HL-60/S4 (cell line): ENCODE results near the gene BCL11A.

ENCODE experiments used
- in situ Hi-C: fragments of 300-500 bp; cut with MboI; formaldehyde crosslinking; loops from 2 replicates; pipeline ENCODE4 v1.14.3; 2022; ENCODE audit warnings: low sequenced_read_pairs

BCL11A gene

DNA sequence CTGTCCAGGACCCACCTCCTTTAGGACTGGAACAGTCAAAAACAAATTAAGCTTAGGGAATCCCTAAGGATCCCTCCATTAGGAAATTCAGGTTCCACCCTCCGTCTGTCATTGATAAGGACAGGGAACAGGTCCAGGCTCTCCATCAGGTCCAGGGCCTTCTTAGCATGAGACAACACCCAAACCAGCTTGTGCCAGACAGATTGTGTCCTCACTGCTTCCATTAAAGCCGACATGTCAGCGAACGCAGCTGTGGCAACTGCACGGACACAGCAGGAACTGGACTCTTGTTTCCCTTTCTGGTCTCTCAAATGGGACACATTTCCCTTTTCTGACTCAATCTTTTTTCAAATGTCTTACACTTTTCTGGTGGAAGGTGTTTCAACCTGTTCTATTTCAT lies 81.4 kb downstream of the BCL11A start:
- in situ Hi-C loops: no loop called here

DNA sequence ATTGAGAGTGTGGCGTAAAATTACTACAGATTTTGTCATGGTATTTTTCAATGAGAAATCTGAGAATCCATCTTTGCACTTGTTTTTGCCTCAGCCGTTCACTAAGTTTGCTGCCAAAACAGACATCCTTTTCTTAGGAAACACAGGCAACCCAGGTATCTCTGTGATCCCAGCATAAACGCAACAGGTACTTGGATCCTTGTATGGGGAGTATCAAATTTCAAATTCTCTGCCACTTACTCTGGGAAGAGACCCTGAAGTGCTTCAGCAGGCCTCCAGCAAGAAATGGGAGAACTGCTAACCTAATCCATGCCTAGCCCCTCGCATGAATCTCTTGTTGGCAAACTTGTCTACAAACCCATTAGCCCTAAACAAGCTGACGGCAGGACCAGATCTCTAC lies 83.1 kb downstream of the BCL11A start:
- in situ Hi-C loops: no loop called here

DNA sequence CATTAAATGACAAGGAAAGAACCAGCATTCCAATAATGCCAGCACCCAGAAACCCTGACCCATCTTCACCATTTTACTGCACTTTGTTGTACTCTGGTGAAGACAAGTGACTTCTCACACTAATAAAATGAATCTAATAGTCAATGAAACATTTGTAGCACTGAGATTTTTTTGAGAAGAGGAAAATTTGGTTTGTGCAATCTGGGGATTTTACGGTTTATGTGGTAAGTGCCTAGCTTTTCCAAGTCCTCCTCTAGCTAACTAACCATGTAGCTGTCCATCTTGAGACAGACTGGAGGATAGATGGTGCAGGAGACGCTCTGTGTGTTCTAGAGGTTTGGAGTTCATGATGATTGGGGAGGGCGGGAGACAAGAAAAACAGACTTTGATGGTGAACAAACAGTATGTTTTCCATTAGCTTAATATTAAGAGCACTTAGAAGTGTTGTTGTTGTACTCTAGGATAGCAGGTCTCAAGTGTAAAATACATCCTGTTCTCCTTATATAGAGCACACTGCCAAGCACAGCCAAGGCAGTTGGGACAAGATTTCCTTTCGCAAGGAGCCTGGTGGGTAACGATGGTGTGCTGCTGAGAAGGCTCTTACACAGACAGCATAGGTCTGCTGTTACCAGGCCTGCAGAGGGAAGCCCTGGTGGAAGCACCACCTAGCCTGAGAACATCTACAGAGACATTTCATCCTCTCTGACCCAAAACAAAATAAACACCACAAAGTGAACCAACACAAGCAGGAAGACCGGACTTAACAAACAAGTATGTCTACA lies 83.7 kb downstream of the BCL11A start:
- in situ Hi-C loops: no loop called here

DNA sequence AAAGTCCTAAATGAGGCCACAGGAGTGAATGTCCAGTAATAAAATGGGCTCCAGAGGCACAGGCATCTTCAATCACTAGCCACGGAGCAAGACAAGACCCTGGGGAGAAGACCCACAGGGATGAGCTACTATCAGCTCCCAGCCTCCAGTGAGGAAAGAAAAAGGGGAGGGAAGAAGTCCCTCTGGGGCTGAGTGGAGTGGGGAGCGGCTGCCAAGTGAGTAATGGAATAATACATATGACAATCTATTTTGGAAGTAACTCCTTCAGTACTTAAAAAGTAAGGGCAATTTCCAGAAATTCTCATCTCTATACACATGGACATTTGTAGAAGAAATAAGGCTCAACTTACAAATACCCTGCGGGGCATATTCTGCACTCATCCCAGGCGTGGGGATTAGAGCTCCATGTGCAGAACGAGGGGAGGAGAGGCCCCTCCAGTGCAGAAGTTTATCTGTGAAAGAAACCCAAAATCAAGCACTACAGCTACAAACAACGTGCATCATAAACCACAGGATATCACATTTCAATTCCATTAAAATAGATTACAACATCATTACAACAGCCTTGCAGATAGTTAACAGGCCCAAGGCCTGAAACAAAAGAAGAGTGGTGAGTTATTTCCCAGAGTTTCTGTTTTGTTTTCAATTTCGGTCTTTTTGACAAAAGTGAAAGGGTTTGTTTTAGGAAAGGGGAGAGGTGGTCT lies 84.9 kb downstream of the BCL11A start:
- in situ Hi-C loops: no loop called here

DNA sequence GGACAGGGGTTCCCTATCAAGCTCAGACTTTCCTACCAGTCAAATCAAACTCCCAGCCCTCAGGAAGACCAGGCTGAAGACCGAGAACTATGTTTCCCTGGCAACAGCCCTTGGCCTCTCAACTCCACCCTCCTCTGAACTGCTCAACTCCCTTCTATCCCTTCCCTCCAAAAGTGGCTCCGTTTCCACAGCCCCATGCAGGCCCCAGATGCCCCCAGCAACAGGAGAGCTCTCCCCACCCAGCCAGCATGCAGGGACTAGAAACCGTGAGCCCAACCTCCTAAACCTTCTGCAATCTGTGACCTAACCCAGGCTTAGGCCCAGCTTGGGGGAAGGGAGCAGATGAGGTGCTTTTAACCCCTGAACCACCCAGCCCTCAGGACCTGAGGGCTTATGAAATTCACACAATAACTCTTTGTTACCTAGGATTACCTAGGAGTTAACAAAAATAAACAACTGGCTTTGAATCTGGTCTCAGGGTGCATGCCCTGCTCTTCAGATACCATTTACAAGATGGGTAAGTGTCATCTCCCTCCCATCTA lies 87.2 kb downstream of the BCL11A start:
- in situ Hi-C loops: no loop called here

DNA sequence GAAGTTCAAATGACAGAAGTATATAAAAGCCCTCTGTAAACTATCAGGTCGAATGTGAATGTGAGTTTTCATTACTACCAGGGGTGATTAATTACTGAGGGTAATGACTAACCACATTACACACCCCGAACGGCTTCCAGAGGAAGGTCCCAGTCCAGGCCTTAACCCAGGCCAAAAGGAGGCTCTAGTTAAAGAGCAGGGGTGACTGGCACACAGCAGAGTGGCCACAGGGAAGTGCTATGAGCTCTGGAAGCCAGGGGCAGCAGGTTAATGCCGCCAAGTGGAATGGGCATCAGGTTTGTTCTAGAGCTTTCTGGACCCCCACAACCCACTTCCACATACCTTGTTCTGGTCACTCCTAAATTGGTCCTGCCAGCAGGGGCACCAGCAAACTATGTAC lies 87.7 kb downstream of the BCL11A start:
- in situ Hi-C loops: no loop called here

DNA sequence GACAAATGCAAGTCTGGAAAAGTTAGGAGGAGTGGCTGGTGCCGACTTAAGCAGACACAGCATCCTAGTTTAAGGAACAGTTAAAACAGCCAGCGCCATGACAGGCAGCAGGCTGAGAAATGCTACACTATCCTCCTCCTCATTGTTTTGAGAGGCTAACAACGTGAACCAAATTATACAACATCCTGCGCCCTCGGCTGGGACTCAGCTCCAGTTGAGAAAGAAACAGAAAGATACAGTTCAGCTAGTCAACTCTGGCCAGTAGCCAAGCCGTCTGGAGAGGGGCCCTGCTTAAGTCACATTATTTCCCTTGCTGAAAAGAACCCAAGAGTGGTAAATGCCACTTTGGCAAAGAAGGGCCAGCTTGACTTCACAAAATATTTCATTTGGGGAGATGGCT lies 90.2 kb downstream of the BCL11A start:
- in situ Hi-C loops: no loop called here

DNA sequence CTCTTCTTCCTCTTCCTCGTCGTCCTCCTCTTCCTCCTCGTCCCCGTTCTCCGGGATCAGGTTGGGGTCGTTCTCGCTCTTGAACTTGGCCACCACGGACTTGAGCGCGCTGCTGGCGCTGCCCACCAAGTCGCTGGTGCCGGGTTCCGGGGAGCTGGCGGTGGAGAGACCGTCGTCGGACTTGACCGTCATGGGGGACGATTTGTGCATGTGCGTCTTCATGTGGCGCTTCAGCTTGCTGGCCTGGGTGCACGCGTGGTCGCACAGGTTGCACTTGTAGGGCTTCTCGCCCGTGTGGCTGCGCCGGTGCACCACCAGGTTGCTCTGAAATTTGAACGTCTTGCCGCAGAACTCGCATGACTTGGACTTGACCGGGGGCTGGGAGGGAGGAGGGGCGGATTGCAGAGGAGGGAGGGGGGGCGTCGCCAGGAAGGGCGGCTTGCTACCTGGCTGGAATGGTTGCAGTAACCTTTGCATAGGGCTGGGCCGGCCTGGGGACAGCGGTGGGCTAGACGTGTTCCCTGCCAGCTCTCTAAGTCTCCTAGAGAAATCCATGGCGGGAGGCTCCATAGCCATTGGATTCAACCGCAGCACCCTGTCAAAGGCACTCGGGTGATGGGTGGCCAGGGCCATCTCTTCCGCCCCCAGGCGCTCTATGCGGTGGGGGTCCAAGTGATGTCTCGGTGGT lies 91.9 kb downstream of the BCL11A start:
- in situ Hi-C loops: no loop called here

DNA sequence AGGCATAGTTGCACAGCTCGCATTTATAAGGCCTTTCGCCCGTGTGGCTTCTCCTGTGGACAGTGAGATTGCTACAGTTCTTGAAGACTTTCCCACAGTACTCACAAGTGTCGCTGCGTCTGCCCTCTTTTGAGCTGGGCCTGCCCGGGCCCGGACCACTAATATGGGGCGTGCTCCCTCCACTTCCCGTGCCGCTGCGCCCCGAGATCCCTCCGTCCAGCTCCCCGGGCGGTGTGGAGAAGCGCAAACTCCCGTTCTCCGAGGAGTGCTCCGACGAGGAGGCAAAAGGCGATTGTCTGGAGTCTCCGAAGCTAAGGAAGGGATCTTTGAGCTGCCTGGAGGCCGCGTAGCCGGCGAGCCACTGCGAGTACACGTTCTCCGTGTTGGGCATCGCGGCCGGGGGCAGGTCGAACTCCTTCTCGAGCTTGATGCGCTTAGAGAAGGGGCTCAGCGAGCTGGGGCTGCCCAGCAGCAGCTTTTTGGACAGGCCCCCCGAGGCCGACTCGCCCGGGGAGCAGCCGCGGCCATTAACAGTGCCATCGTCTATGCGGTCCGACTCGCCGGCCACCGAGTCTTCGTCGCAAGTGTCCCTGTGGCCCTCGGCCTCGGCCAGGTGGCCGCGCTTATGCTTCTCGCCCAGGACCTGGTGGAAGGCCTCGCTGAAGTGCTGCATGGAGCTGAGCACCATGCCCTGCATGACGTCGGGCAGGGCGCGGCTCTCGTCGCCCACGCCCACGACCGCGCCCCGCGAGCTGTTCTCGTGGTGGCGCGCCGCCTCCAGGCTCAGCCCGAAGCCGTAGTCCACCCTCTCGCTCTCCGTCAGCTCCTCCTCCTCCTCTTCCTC lies 92.7 kb downstream of the BCL11A start:
- in situ Hi-C loops: no loop called here

DNA sequence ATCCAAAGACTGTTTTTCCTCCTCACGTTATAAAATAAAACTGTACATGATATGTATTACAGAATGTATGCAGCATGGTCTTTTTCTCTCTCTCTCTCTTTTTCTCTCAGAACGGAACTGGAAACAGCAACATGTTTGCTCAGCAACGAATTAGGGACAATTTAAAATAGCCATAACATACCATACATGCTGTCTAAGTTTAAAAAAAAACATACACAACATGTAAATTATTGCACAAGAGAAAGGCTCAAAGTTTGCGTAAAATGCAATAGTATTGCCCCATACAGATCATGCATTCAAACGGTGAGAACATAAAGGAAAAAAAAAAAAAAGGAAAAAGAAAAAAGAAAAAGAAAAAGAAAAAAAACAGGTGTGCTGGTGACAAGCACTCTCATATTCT lies 93.6 kb downstream of the BCL11A start:
- in situ Hi-C loops: no loop called here

DNA sequence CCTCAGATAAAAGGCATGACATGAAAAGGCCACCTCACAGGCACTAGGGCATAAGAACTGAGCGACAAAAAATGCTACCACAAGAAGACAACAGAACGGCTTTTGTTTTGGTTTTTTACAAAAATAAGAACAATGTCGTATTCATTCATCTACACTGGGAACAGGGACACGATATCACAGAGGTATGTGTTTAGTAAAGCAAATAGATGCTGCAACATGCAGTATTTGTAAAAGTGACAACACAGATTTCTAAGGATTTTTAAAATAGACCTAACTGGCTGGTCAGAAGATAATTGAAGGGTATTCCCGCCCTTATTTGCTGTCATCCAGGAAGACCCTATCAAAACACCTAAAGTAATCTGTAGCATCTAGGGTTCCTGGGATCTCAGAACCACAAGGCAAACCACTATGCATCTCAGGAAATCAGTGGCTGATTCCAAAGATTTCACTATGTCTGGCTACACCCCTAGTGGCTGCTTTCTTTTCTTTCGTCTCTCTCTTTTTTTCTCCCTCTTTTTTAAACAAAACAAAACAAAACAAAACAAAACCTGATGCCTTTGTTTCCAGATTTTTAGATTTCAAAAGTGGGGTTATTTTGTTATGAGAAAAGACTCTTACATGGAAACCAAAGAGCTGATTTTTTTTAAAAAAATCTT lies 97.2 kb downstream of the BCL11A start:
- in situ Hi-C loops: no loop called here

DNA sequence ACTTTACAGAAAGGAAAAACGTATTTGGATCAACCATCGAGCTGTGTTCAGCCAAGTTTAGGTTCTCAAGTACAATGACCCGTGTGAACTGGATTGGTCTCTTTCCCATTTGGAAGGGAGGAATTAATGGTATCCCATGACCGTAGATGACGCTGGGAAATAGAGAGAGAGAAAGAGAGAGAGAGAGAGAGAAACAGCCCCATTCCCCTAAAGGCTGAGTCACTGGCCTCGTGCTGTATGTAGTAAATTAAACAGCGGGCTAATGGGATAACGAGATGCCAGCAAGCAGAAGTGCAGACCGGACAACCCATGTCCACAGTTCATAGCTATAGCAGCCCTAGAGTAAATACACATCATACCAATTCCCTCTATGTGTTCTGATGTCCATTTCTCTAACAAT lies 99.6 kb downstream of the BCL11A start:
- in situ Hi-C loops: no loop called here

DNA sequence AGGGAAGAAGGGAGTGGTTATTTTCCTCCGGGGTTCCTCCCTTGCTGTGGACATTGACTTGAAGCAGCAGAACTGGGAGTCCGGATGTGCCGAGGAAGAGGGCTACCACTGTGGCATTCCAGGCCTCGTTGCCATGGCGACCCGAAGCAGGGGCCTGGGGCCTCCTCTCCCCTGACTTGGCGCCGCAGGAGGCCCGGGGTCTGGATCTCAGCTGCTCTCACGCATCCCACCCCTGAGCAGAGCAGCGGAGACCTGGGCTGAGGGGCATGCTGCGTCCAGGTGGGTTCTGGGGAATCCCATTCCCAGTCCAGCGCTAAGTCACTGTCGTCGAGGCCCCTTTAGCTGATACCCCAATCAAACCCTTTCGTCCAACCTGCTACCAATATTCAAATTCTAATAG lies 100.2 kb downstream of the BCL11A start:
- in situ Hi-C loops: no loop called here

DNA sequence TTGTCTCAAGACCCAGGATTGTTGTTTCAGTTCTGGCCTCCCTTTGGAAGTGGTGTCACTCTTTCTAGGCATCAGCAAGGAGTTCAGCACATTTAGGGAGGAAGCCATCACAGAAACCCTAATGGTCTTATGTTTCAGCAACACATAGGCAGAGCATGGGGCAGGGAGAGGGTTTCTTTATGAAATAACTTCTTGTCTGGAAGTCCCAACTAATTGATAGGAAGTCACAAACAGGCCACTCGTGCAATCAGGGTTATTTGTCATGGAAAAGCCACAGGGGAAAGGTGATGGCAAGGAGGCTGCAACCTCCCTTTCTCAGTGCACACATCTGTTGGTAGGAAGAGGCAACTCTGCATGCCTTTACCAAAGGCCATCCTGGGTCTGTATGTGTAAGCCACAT lies 103.0 kb downstream of the BCL11A start:
- in situ Hi-C loops: no loop called here

DNA sequence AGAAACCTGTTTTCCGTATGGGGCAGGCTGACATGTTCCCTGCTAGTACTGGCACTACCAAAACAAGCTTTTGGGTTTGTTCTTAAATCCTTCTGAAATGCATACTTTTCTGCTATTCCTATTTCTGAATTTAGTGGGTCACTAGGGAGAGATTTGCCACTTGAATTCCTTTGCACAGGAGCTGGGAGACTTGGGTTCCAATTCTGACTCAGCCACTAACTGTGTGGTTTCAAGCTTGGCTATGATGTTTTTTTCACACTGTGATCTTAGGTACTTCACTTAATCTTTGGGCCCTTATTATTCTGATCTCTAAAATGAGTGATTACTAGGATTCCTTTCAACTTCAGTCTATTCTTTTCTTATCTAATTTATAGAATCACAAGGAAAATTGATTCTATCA lies 105.5 kb downstream of the BCL11A start:
- in situ Hi-C loops: no loop called here

DNA sequence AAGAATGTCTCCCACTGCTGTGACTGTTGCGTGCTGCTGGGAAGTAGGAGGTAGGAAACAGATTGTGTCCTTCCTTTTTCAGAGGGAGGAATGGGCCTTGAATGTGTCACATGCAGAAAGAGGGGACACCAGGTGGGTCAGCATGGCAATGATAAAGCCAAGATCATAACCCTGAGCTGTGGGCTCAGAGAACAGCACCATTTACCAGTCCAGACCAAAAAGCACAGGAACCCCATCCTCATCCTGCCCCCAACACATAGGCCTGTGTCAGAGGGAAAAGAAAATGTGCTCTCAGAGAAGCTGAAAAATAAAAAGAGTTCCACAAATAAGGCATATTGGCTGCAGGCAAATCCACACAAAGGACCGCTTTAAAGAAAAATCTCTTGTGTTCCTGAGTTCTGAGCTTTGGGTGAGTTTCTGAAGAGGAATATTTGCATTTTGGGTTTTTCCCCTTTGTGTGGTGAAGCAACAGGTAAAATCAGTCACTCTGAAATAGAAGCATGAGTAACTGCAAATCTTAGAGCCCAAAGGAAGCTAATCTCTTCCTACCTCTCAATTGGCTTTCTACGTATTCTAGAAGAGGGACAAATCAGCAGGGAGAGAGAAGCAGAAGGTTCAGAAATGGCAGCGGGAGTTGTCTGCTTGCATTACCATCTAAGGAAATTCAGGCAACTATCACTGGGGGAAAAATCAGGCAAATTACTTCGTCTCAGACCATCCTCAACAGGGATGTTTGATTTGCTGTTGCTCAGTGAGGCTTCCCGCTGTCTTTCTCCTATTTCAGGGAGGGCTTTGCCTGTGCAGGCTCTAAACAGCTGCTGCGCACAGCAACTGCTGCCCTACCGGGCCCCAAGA lies 106.8 kb downstream of the BCL11A start:
- in situ Hi-C loops: no loop called here

DNA sequence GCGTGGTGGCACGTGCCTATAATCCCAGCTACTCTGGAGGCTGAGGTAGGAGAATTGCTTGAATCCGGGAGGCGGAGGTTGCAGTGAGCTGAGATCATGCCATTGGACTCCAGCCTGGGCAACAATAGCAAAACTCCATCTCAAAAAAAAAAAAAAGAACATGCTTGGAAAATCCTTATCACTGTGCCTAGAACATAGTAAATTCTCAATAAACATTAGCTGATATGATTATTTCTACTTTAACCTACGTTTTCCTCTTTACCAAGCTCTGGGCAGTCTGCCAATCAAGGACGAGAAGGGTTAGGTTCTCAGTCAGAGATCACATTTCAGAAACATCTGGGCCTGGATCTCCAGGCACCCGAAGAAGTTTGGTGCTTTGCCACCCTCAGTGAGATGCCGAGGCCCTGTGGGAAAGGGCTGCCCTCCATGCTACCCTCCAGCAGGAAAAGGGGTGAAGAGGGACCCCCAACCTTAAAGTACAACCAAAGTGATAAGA lies 107.7 kb downstream of the BCL11A start:
- in situ Hi-C loops: no loop called here

DNA sequence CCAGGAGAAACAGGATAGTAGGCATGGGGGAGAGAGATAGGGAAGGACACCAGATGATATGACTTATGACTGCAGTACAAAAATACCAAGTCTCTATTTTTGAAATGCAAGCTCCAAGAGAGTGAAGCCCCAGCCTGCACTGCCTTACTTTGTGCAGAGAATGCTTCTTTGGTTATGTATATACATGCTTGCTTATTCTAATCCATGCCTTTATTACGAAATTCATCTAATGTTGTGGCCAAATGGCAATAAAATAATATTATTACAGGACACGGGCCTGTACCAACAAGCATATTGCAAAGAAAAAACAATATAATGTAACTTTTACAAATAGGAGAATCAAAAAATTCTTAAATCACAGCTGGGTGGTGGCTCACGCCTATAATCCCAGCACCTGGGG lies 110.8 kb downstream of the BCL11A start:
- in situ Hi-C loops: no loop called here

DNA sequence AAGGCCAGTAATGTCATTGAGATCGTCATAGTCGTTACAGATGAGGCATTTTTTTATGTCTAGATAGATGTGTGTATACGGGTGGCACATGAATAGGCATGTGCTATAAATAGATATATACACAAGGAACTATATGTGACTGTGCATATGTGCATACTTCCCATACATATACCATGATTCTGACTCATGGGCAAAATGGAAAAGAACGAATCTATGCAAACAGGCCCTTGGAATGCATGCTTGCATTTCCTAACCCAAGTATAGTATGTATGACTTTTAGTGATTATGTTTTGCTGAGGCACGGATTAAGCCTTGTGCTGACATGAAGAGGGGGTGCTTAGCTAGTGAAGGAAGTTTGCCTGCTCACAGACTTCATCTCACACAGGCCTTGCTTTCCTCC lies 111.7 kb downstream of the BCL11A start:
- in situ Hi-C loops: no loop called here
